ENCODE data around the gene CD248.
"Not testable (repeated sequence)": the region's sequence is repeated elsewhere in the genome, so short reads cannot be mapped to it uniquely, and the experiment has no call there.

CD248 gene, protein sequence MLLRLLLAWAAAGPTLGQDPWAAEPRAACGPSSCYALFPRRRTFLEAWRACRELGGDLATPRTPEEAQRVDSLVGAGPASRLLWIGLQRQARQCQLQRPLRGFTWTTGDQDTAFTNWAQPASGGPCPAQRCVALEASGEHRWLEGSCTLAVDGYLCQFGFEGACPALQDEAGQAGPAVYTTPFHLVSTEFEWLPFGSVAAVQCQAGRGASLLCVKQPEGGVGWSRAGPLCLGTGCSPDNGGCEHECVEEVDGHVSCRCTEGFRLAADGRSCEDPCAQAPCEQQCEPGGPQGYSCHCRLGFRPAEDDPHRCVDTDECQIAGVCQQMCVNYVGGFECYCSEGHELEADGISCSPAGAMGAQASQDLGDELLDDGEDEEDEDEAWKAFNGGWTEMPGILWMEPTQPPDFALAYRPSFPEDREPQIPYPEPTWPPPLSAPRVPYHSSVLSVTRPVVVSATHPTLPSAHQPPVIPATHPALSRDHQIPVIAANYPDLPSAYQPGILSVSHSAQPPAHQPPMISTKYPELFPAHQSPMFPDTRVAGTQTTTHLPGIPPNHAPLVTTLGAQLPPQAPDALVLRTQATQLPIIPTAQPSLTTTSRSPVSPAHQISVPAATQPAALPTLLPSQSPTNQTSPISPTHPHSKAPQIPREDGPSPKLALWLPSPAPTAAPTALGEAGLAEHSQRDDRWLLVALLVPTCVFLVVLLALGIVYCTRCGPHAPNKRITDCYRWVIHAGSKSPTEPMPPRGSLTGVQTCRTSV

DNA sequence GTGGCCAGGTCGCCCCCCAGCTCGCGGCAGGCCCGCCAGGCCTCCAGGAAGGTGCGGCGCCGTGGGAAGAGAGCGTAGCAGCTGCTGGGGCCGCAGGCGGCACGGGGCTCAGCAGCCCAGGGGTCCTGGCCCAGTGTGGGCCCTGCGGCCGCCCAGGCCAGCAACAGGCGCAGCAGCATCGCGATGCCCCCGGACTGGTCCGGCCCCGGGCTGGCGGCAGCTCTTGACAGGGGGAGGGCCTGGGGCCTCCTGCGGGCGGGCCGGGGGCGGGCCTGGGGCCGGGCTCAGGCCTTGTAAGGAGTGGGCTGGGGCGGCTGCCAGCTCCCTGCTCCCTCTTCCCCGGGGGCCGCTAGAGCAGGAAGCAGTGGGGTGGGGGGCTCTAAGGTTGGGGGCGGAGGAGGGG lies at the start of gene CD248:
Gene CD248 (minus strand): TSS at position 196 of the 403 bp plus-strand sequence. CDS start 17 bp downstream, at position 179.
- no peak for DNase-seq (ENCODE audit: low read depth in 1 of 2, low spot score in 1 of 2)

DNA sequence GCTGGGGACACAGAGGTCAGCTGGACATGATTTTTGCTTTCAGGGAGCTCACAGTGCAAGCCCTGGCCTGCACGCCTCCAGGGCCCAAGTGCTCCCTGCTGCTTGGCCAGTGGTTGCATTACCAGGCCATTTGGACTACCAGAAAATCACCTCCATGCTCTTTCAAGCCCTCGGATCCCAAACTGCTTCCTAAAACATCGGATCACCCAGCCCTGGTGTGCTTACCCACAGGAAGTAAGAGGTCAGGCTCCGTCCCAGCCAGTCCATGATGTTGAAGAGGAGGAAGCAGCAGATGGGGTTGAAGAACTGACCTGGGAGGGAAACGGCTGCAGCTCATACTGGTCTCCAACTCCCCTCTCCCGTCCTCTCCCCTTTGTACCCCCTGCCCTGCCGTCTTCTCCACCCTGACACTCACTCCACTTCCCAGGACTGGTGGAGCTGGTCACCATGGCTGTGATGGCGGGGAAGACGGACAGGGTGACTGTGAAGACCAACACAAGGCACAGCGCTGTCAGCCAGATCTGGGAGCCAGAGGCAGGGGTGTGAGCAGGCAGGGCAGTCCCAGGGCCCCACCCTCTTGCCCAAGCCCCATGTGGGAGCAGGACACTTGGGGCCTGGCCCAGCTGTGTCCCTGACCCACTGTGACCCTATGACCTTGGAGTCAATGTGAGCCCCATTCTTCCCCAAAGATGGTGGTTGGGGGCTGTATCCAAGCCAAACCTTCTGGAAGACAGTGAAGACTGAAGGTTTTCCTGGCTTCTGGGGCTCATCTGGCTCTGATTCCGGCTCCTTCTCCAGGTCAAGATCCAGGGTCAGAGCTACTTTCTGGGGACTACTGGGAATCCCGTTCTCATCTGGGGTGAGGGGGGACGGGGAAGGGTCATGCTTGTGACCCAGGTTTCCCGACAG lies 49.1 kb upstream of the CD248 start:
- DNase-seq (ENCODE audit: low read depth in 1 of 2, low spot score in 1 of 2): no peak

DNA sequence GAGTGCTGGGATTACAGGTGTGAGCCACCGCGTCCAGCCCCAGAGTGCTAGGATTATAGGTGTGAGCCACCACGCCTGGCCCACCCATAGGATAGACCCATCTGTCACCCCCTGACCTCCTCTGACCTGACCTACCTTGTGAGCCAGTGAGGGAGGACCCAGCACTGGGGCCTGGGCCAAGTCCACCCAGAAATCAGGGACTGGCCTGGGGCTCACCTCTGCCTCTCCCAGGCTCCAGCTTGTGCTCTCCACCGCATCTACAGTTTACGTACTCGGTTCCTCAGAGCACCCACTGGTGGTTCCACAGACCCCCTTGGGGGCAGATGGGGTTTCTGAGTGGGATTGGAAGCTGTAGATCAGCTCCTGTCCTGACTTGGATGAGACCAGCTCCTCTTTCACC lies 48.3 kb upstream of the CD248 start:
- no peak for DNase-seq (ENCODE audit: low read depth in 1 of 2, low spot score in 1 of 2)

DNA sequence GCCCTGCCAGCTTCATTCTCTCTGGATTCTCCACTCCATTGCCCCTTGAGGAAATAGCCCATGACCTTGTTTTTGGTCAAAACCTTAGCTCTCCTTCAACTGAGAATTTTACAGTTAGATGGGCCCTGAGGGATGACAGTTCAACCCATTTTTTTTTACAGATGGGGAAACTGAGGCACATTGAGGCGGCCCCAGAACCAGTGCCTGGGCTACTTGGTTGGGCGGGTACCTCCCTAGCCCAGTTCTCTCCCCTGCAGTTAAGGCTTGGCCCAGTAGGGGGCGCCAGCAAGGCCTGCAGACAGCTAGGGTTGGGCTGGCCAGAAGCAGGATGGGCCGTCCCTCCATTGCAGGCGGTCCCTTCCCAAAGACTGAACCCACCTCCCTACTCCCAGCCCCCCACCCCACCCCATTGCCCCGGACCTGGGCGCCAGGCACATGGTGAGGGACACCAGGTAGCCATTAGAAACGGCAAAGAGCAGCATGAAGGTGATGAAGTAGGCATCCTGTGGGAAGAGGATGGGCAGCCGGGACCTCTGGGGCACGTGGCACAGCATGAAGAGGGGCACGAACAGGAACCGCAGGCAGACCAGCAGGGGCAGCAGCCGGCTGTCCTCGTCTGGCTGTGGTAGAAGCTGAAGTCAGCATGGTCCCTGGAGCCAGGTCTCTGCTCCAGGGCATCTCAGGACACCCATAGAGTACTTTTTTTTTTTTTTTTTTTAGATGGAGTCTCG lies 47.1 kb upstream of the CD248 start:
- DNase-seq (ENCODE audit: low read depth in 1 of 2, low spot score in 1 of 2): peak; percentile 31 to 62

DNA sequence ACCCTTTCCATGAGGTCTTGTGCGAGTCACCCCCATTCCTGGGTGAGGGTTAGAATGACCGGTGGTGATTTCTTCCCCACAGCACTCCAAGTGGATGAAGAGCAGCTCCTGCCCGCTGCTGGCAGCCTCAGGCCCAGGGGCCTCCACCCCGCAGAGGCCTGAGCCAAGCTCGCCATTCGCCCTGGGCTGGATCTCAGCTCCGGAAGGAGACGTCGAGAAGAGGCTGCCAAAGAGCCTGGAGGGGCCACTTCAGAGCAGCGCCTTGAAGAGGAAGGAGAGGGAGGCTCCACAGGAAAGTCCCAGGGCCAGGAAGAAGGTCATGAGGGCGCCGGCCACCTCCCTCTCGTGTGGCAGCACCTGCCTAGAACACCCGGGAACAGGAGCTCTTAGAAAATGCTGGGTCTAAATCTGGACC lies 46.4 kb upstream of the CD248 start:
- no peak for DNase-seq (ENCODE audit: low read depth in 1 of 2, low spot score in 1 of 2)

DNA sequence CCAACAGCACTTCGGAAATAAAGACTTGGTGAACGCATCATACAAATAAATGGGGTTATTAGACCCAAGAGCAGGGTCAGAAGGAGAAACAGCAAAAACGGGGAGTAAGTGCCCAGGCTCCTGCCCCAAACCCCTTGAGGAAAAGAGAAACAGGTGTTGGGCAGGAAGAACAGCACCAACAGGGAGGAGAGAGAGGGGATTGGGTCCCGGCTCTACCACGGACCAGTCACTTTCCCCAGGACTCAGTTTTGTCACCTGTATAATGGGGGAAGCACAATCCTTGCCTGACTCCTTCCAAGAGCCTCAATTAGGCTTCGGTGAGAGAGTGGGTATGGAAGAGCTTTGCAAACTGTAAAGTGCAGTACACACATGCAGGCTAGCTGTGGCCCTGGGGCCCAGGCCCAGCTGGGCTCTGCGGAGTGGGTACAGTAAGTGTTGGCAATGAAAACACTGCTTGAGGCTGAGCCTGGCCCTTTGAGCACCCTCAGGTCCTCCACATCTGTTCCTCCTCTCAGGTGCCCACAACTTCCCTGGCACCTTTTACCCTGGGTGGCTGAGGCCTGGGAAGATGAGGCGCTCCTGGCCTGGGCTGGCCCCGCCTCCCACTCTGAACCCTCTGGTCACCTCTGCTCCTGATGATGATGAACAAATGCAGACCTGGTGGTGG lies 45.8 kb upstream of the CD248 start:
- no peak for DNase-seq (ENCODE audit: low read depth in 1 of 2, low spot score in 1 of 2)

DNA sequence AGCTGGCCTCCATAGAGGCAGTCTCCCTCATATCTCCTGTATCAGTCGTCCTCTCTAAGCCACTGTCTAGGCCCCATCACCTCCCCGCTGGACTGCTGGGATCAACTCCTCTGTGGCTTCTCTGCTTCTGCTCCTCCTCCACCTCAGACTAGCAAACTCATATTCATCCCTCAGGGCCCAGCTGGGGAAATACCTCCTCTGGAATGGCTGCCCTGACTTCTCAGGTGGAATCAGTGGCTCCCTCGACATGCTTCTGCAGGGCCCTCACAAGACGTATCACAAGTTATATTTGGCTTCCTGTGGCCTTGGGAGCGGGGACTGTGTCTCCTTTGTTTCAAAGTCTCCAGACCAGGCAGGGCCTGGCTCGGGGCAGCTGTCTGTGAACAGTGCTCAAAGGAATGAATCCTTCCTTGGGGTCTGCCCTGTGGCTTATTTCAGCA lies 44.7 kb upstream of the CD248 start:
- no peak for DNase-seq (ENCODE audit: low read depth in 1 of 2, low spot score in 1 of 2)

DNA sequence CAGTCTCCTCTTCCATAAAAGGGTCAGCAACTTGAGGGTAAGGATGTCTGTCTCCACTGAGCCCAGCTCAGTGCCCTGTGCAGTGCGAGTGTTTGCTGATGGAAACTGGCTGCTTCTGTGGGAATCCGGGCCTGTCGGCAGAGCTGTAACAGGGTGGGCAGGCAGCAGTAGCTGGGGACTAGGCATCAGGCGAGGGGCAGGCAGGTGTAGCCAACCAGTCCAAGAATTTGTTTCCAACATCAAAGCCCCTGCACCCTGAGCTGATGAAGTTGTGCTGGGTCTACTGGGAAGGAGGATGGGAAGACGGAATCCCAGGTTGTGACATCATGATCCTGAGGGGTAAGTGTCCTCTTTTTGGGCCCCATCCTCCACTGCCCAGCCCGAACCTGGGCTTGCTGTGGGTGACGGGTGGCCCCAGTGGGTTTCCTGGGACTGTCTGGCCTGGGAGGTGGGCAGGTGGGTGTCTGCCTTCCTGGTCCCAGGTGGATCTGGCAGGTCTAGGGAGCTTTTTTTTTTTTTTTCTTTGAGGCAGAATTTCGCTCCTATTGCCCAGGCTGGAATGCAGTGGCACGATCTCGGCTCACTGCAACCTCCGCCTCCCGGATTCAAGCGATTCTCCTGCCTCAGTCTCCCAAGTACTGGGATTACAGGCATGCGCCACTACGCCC lies 43.7 kb upstream of the CD248 start:
- no peak for DNase-seq (ENCODE audit: low read depth in 1 of 2, low spot score in 1 of 2)

DNA sequence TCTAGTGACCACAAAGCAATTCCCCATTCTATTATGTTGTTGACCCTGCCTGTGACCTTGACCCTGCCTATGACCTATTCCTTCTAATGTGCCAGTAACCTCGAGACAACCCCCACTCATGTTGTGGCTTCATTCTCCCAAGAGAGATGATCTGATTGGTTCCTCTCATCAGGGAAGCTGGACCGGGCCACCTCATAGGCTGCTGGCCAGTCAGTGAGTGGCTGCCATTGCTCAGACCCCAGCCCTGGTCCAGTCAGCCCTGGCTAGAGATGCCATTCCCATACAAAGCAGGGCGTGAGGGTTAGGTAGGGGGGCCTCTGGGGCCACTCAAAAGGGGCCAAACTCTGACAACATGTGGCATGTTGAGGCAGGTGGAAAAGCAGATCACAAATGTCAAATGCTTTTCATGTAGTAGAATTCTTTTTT lies 42.8 kb upstream of the CD248 start:
- no peak for DNase-seq (ENCODE audit: low read depth in 1 of 2, low spot score in 1 of 2)

DNA sequence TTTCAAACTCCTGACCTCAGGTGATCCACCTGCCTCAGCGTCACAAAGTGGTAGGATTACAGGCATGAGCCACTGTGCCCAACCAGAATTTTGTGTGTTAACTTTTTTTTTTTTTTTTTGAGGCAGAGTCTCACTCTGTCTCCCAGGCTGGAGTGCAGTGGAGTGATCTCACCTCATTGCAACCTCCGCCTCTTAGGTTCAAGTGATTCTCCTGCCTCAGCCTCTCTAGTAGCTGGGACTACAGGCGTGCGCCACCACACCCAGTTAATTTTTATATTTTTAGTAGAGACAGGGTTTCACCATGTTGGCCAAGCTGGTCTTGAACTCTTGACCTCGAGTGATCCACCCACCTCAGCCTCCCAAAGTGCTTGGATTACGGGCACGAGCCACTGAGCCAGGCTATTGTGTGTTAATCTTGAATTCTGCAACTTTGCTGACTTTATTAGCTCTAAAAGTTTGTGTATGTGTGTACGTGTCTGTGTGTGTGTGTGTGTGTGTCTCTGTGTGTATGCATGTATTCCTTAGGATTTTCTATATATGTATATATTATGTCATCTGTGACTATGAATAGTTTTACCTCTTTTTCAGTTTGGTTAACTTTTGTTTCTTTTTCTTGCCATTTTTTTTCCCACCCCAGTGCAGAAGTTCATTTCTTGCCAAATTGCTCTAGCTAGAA lies 33.9 kb upstream of the CD248 start:
- DNase-seq (ENCODE audit: low read depth in 1 of 2, low spot score in 1 of 2): not testable (repeated sequence)

DNA sequence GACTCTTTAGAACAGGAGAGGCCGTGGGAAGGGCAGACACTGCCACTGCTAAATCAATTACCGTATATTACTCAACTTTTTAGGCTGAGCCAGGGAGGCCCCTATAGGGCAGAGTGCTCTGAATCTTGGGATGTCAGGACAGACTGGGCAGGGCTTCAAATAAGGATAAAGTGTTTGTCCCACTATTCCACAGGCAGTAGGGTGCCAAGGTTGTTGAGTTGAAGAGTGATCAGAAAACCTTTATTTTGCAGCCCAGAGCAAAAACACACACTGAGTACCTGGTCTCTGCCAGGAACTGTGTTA lies 32.2 kb upstream of the CD248 start:
- DNase-seq (ENCODE audit: low read depth in 1 of 2, low spot score in 1 of 2): no peak

DNA sequence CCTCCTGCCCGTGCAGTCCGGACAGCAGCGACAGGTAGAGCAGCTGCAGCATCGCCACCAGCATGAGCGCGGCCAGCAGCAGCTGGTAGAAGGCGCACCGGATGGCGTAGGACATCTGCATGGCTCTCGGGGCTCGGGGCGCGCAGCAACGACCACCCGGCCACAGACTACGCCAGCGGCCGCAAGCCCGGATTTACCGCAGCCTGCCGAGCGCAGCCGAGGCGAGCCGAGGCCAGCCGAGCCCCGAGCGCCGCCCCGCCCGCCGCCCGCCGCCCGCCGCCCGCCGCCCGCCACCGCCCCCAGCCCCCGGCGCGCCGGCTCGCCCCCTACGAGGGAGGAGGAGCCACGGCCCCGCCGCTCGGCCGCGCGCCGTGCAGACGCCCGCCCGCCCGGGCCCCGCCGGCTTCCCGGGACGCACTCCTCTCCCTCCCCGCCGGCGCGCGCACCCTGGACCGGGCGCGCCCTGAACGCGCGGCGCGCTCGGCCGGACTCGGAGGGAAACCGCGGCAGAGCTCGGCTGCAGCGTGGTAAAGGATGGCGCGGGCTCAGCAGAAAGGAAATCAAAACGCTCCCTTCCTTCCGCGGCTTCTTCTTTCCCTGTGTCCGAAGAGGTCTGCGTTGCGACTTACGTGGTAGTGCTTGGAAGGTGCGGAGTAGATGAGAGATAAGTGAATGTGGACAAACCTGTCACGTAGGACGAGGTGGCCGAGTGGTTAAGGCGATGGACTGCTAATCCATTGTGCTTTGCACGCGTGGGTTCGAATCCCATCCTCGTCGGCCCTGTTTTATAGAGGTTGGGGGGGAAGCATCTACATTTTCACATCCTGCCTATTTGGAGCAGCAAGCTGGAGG lies 30.8 kb upstream of the CD248 start, which contains the start of gene B4GAT1:
Gene B4GAT1 (minus strand): TSS at position 205 of the 852 bp plus-strand sequence. CDS start 84 bp downstream, at position 121.
- peak; percentile 69 to 70 for DNase-seq (ENCODE audit: low read depth in 1 of 2, low spot score in 1 of 2)

DNA sequence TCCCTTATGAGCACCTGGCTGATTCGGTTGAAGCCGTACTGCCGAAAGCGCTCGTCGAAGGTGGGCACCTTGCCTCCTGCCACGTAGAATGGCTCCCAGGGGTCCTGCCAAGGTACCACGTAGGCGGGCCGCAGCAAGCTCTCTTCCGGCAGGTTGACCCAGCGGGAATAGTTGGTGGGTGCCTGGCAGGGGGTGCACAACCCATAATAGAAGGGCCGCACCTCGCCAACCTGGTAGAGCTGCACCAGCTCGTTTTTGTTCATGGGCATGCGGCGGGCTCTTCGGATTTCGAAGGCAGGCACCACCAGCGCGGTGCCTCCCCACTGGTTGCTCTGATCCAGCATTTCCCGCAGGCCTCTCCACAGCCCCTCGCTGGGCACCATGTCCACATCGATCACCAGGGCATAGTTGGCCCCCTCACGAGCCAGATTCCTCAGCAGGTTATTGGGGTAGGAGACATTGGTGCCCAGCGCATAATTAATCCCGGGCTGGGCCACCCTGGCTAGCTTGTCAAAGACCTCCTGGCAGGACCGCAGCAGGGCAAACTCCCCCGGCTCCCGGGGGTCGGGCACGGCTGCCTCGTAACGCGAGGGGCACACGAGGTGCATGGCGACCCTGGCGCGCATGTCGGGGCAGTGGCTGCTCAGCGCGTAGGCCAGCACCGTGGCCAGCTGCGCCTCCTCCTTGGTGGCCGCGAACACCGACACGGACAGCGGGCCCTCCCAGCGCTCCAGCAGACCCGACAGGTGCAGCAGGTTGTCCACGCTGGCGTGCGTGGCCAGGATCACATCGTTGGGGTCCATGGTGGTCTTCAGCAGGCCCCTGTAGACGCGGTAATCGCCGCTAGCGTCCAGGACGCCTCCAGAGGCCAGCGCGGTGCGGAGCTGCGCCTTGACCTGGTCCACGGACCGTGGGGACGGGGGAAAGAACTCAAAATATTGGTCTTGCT lies 29.9 kb upstream of the CD248 start:
- no peak for DNase-seq (ENCODE audit: low read depth in 1 of 2, low spot score in 1 of 2)

DNA sequence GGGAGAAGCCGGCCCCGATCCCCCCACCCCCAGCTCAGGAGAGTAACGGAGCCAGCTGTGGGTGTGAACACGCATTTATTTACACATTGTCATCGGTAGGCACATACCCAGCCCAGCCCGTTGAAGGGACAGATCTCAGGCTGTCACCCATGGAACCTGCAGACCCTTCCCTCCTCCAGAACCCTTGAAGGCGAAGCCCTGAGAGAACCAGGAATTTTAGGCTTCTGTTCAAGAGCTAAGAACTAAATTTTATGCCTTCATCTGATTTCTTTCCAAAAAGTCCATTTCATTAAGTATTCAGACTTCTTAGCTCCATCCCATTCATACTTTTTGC lies 28.4 kb upstream of the CD248 start:
- DNase-seq (ENCODE audit: low read depth in 1 of 2, low spot score in 1 of 2): no peak

DNA sequence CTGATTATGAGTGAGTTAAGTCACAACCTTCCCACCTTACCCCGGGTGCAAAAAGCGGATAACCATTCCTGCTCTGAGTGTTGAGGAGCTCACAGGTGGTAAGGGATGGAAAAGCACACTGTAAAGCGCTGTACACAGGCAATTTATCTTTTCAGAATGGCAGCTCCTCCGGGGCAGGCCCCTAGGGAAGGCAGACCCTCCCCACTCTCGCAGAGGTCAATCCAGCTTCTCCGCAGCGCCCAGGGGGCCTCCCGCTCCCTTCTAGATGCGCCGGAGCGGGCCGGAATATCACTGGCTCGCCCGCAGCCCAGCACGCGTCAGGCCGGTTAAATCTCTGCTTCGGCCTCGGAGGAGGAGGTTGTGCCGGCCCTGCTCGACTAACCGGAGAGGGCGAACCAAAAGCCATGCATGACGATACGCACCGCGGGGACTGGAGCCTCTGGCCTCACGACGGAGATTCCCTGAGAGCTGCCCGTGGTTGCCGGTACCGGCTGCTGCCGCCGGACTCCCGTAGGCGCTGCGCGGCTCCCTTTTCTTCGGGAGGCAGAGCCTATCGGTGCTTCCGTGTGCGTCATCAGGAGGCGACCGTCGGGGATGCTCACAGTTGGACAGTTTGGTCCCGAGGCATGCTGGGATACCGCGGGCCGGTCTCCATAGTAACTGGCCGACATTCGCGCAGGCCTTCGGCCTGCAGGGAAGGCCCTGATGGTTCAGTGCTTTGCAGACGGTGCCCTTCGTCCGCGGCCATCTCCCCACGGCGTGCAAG lies 27.9 kb upstream of the CD248 start, which contains the start of gene BRMS1:
Gene BRMS1 (minus strand): TSS at position 555 of the 766 bp plus-strand sequence. CDS start 2,870 bp downstream, outside the sequence.
- peak; percentile 84 to 87 for DNase-seq (ENCODE audit: low read depth in 1 of 2, low spot score in 1 of 2)

DNA sequence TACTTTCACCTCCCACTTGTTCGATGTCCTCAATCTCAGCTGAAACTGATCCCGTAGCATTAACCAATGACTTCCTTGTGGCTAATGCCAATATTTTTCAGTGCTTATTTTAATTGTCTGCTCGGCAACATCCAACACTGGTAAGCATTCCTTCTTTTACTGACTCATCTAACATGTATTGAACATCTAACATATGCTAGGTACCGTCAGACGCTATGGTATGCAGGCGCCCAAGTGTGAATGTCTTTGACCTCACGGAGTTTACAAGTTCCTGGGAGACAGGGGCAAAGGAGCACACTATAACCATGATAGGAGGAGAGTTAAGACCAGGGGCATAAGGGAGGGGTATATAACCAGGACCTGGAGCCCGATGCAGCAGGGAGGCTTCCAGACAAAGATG lies 26.3 kb upstream of the CD248 start:
- DNase-seq (ENCODE audit: low read depth in 1 of 2, low spot score in 1 of 2): no peak

Data from stimulated activated CD4-positive, alpha-beta T cell treated with anti-CD3 and anti-CD28 coated beads, Interleukin-15, amount 100 ng/mL, for 1 hour (primary cell).